ENCODE results near the gene ZCCHC17.

GRCh38 chr1:31371121-31371959, 74.5 kb downstream of the ZCCHC17 start:
- TF ChIP-seq CTCF (IDR thresholded peaks at IDR 0.05 in 8 of 11, conservative IDR thresholded peaks at IDR 0.05 in 3 of 11) = no peak
- no peak for TF ChIP-seq POLR2A (IDR thresholded peaks at IDR 0.05)
- no peak for TF ChIP-seq POLR2AphosphoS5 (IDR thresholded peaks at IDR 0.05)

Measured in spleen (tissue), 7 donors.